CD4-positive, alpha-beta memory T cell (primary cell): ENCODE measurements around the gene SIVA1. TPM values are rescaled to one million over a fixed set of nuclear protein-coding genes. Genes with fewer than 3 reads are reported as not detected.

Source experiments
- CTCF ChIA-PET: fragments of 350-600 bp; sonication (Branson Sonifier 250); formaldehyde crosslinking; loops from one replicate; lab custom pipeline; 2021; ENCODE audit warnings: inconsistent platforms; ENCODE audit not compliant: partially characterized antibody; lab: Charles Lee
- POLR2A ChIA-PET: fragments of 350-600 bp; sonication (Branson Sonifier 250); formaldehyde crosslinking; loops from one replicate; lab custom pipeline; 2021; ENCODE audit not compliant: partially characterized antibody; lab: Charles Lee
- DNase-seq, 5 donors: peaks; one replicate each; pipeline versions ENCODE4 v3.0.0 to v3.0.0-alpha.2; 2020 to 2022; ENCODE audit warnings: mixed read lengths in 1 of 5
- H3K27ac ChIP-seq: one replicate; pipeline ENCODE4 v1.7.0; 2013; ENCODE audit warnings: low read depth, low read length
- H3K27me3 ChIP-seq: 2 replicates; pipeline ENCODE4 v1.7.0; 2013; ENCODE audit warnings: mild to moderate bottlenecking, low read length, moderate library complexity; ENCODE audit not compliant: insufficient read depth
- H3K36me3 ChIP-seq: 2 replicates; pipeline ENCODE4 v1.7.0; 2013; ENCODE audit warnings: mild to moderate bottlenecking, low read length, moderate library complexity; ENCODE audit not compliant: insufficient read depth
- H3K4me1 ChIP-seq: 2 replicates; pipeline ENCODE4 v1.7.0; 2013; ENCODE audit warnings: mild to moderate bottlenecking, low read length, moderate library complexity; ENCODE audit not compliant: insufficient read depth
- H3K4me3 ChIP-seq, 2 donors: one replicate each; pipeline ENCODE4 v1.7.0; 2013; ENCODE audit warnings: low read length in 2 of 2, mild to moderate bottlenecking in 1 of 2
- H3K9me3 ChIP-seq, 2 donors: one replicate each; pipeline ENCODE4 v1.7.0; 2013; ENCODE audit warnings: low read length in 2 of 2, control low read depth in 1 of 2; ENCODE audit not compliant: control insufficient read depth in 1 of 2
- H3K27ac Mint-ChIP-seq, 7 donors: one replicate each; pipeline ENCODE4 v1.8.0; 2020 to 2021; ENCODE audit warnings: mixed read lengths in 7 of 7, mild to moderate bottlenecking in 6 of 7, inconsistent platforms in 3 of 7, moderate library complexity in 3 of 7
- H3K27me3 Mint-ChIP-seq, 2 donors: one replicate each; pipeline ENCODE4 v1.8.0; 2020 to 2021; ENCODE audit warnings: mixed read lengths in 2 of 2
- H3K36me3 Mint-ChIP-seq, 2 donors: one replicate each; pipeline ENCODE4 v1.8.0; 2020 to 2021; ENCODE audit warnings: mixed read lengths in 2 of 2, inconsistent platforms in 1 of 2, mild to moderate bottlenecking in 1 of 2
- H3K4me1 Mint-ChIP-seq, 4 donors: one replicate each; pipeline ENCODE4 v1.8.0; 2020 to 2021; ENCODE audit warnings: mixed read lengths in 4 of 4, mild to moderate bottlenecking in 1 of 4
- H3K4me3 Mint-ChIP-seq, 8 donors: one replicate each; pipeline ENCODE4 v1.8.0; 2020 to 2021; ENCODE audit warnings: mixed read lengths in 8 of 8, mild to moderate bottlenecking in 7 of 8, moderate library complexity in 6 of 8, inconsistent platforms in 3 of 8
- H3K9me3 Mint-ChIP-seq, 8 donors: one replicate each; pipeline ENCODE4 v1.8.0; 2020 to 2021; ENCODE audit warnings: mixed read lengths in 8 of 8, mild to moderate bottlenecking in 5 of 8, inconsistent platforms in 3 of 8, moderate library complexity in 1 of 8
- intact Hi-C: fragments of 100-400 bp; cut with micrococcal nuclease; formaldehyde crosslinking; loops from one replicate; pipeline ENCODE4 v1.15.1; 2023
- polyA plus RNA-seq, 2 donors: library from polyadenylated mRNA; unstranded; fragments of 300-500 nt; fragmentation: Illumina TruSeq; gene quantifications; one replicate each; pipeline ENCODE4 v1.2.3, GENCODE V29; 2021
- total RNA-seq, 2 experiments: library from RNA; stranded (reverse); gene quantifications; one replicate each; pipeline ENCODE4 v1.2.3, GENCODE V29; 2021

The SIVA1 gene
- total and polyA plus RNA-seq, 4 experiments from 2014 or later: 69.3 to 266 (median 144) TPM

GRCh38 chr14:104772707-104773504, 20.0 kb downstream of the SIVA1 start:
- H3K27ac Mint-ChIP-seq: no peak overlapping the region
- ChIA-PET POLR2A (no interaction called here), CTCF (interaction anchor here (0.6 to 10.5 kb wide), 2 partner anchors 54 to 272 kb away, joined by 3 to 144 read pairs; no protein-coding TSS in a partner anchor)
- Histone ChIP-seq H3K9me3 (no peaks in the 10 kb centered on the region), H3K4me1 (peaks cover 3% of the 10 kb centered on the region), H3K36me3 (peaks cover 13% of the 10 kb centered on the region), H3K27ac (no peak overlapping the region), H3K27me3 (no peaks in the 10 kb centered on the region), H3K4me3 (no peak overlapping the region)
- no peak overlapping the region for H3K4me3 Mint-ChIP-seq
- H3K4me1 Mint-ChIP-seq: peaks cover 0 to 4% (median under 1%) of the 10 kb centered on the region in 4 donors
- DNase-seq: no peak
- no peaks in the 10 kb centered on the region for H3K9me3 Mint-ChIP-seq
- H3K36me3 Mint-ChIP-seq: peaks cover 14 to 29% of the 10 kb centered on the region in 2 donors
- H3K27me3 Mint-ChIP-seq: no peaks in the 10 kb centered on the region
- intact Hi-C loops: no loop called here

GRCh38 chr14:104773505-104774452, 20.8 kb downstream of the SIVA1 start:
- no peaks in the 10 kb centered on the region for H3K9me3 ChIP-seq
- no peak overlapping the region for H3K27ac ChIP-seq
- no peaks in the 10 kb centered on the region for H3K27me3 Mint-ChIP-seq
- ChIA-PET CTCF (no interaction called here), POLR2A (no interaction called here)
- peaks cover 14 to 29% of the 10 kb centered on the region in 2 donors for H3K36me3 Mint-ChIP-seq
- no peak overlapping the region for H3K4me3 ChIP-seq
- no peak overlapping the region for H3K4me3 Mint-ChIP-seq
- DNase-seq: no peak
- no peaks in the 10 kb centered on the region for H3K4me1 Mint-ChIP-seq
- no peaks in the 10 kb centered on the region for H3K9me3 Mint-ChIP-seq
- intact Hi-C loops: no loop called here
- no peaks in the 10 kb centered on the region for H3K27me3 ChIP-seq
- peaks cover 13% of the 10 kb centered on the region for H3K36me3 ChIP-seq
- no peak overlapping the region for H3K27ac Mint-ChIP-seq
- no peaks in the 10 kb centered on the region for H3K4me1 ChIP-seq

GRCh38 chr14:104774453-104775072, 21.6 kb downstream of the SIVA1 start:
- Histone ChIP-seq H3K9me3 (no peaks in the 10 kb centered on the region), H3K4me1 (no peaks in the 10 kb centered on the region), H3K27ac (no peak overlapping the region), H3K4me3 (no peak overlapping the region), H3K36me3 (peaks cover 13% of the 10 kb centered on the region), H3K27me3 (no peaks in the 10 kb centered on the region)
- H3K36me3 Mint-ChIP-seq: peaks cover 14 to 29% of the 10 kb centered on the region in 2 donors
- no peaks in the 10 kb centered on the region for H3K4me1 Mint-ChIP-seq
- peak overlapping the region in 1 of 7 donors; percentile 21 for H3K27ac Mint-ChIP-seq
- POLR2A ChIA-PET: interaction anchor here (1.5 kb wide), 1 partner anchor 51 kb away, joined by 5 read pairs; no protein-coding TSS in a partner anchor
- CTCF ChIA-PET: interaction anchor here (1.4 kb wide), 1 partner anchor 11 kb away, joined by 3 read pairs; no protein-coding TSS in a partner anchor
- no peaks in the 10 kb centered on the region for H3K9me3 Mint-ChIP-seq
- DNase-seq: no peak
- no peak overlapping the region for H3K4me3 Mint-ChIP-seq
- intact Hi-C loops: no loop called here
- no peaks in the 10 kb centered on the region for H3K27me3 Mint-ChIP-seq

GRCh38 chr14:104775073-104775489, 22.1 kb downstream of the SIVA1 start:
- H3K9me3 Mint-ChIP-seq: no peaks in the 10 kb centered on the region
- H3K36me3 Mint-ChIP-seq: peaks cover 14 to 27% of the 10 kb centered on the region in 2 donors
- no peaks in the 10 kb centered on the region for H3K27me3 Mint-ChIP-seq
- H3K36me3 ChIP-seq: peaks cover 13% of the 10 kb centered on the region
- H3K4me3 Mint-ChIP-seq: no peak overlapping the region
- ChIA-PET CTCF (interaction anchor here (1.4 kb wide), 1 partner anchor 10 kb away, joined by 3 read pairs; no protein-coding TSS in a partner anchor), POLR2A (interaction anchor here (1.5 kb wide), 1 partner anchor 51 kb away, joined by 5 read pairs; no protein-coding TSS in a partner anchor)
- H3K27ac Mint-ChIP-seq: peak overlapping the region in 1 of 7 donors; percentile 21
- no peaks in the 10 kb centered on the region for H3K27me3 ChIP-seq
- no peak overlapping the region for H3K4me3 ChIP-seq
- no peak for DNase-seq
- H3K27ac ChIP-seq: no peak overlapping the region
- no peaks in the 10 kb centered on the region for H3K4me1 ChIP-seq
- no peaks in the 10 kb centered on the region for H3K4me1 Mint-ChIP-seq
- H3K9me3 ChIP-seq: no peaks in the 10 kb centered on the region
- intact Hi-C loops: no loop called here

- ChIA-PET POLR2A (no interaction called here), CTCF (no interaction called here)
- H3K27ac Mint-ChIP-seq: no peak overlapping the region
Observed at GRCh38 chr14:104776481-104776880, 23.5 kb downstream of the SIVA1 start.

GRCh38 chr14:104776961-104777807, 24.2 kb downstream of the SIVA1 start:
- Histone ChIP-seq H3K9me3 (no peaks in the 10 kb centered on the region), H3K27ac (no peak overlapping the region), H3K36me3 (peaks cover 1% of the 10 kb centered on the region), H3K4me1 (no peaks in the 10 kb centered on the region), H3K27me3 (no peaks in the 10 kb centered on the region), H3K4me3 (no peak overlapping the region)
- DNase-seq: no peak
- no peak overlapping the region for H3K4me3 Mint-ChIP-seq
- intact Hi-C loops: no loop called here
- H3K4me1 Mint-ChIP-seq: peaks cover 0 to 1% (median 0%) of the 10 kb centered on the region in 4 donors
- H3K27ac Mint-ChIP-seq: no peak overlapping the region
- no peaks in the 10 kb centered on the region for H3K27me3 Mint-ChIP-seq
- CTCF ChIA-PET: interaction anchor here (0.7 kb wide), 1 partner anchor 8 kb away, joined by 3 read pairs; no protein-coding TSS in a partner anchor
- H3K9me3 Mint-ChIP-seq: no peaks in the 10 kb centered on the region
- peaks cover under 1 to 15% of the 10 kb centered on the region in 2 donors for H3K36me3 Mint-ChIP-seq
- POLR2A ChIA-PET: interaction anchor here (0.7 kb wide), 1 partner anchor 9 kb away, joined by 4 read pairs; no protein-coding TSS in a partner anchor

More at GRCh38 chr14:104776481-104776880, 23.5 kb downstream of the SIVA1 start:
- Mint-ChIP-seq H3K36me3 (peaks cover 7 to 22% of the 10 kb centered on the region in 2 donors), H3K27me3 (no peaks in the 10 kb centered on the region), H3K9me3 (no peaks in the 10 kb centered on the region), H3K4me1 (peaks cover 0 to 1% (median 0%) of the 10 kb centered on the region in 4 donors), H3K4me3 (no peak overlapping the region)
- Histone ChIP-seq H3K36me3 (peaks cover 5% of the 10 kb centered on the region), H3K27me3 (no peaks in the 10 kb centered on the region), H3K9me3 (no peaks in the 10 kb centered on the region), H3K4me1 (no peaks in the 10 kb centered on the region), H3K27ac (no peak overlapping the region), H3K4me3 (no peak overlapping the region)
- DNase-seq: no peak
- intact Hi-C loops: no loop called here
